ENCODE data around the gene DENND5A.
A peak's percentile ranks its signal among the peaks of the same experiment; 100 is the strongest.

The DENND5A gene

GRCh38 chr11:9133956-9134355 is 131.2 kb downstream of the DENND5A start:
- Histone ChIP-seq H3K4me3 (no peak overlapping the region), H3K36me3 (peaks cover 41% of the 10 kb centered on the region), H3K4me1 (peaks cover 21% of the 10 kb centered on the region), H3K4me2 (peak overlapping the region; percentile 36), H4K20me1 (peaks cover 9% of the 10 kb centered on the region; the same call in 1 of the 2 replicates), H3K9me3 (no peaks in the 10 kb centered on the region), H3K9ac (no peak overlapping the region), H3K27ac (no peak overlapping the region), H3K27me3 (no peaks in the 10 kb centered on the region)
- no peak for TF ChIP-seq Cebpa-rat (IDR thresholded peaks at IDR 0.05)

- peaks cover 29% of the 10 kb centered on the region for H3K36me3 ChIP-seq
- TF ChIP-seq Cebpa-rat (IDR thresholded peaks at IDR 0.05): no peak
- no peak overlapping the region for H3K27ac ChIP-seq
- no peak overlapping the region for H3K9ac ChIP-seq
- no peaks in the 10 kb centered on the region for H3K9me3 ChIP-seq
- H4K20me1 ChIP-seq: no peaks in the 10 kb centered on the region
- H3K27me3 ChIP-seq: no peaks in the 10 kb centered on the region
- H3K4me3 ChIP-seq: no peak overlapping the region
- H3K4me2 ChIP-seq: no peak overlapping the region
- peaks cover 10% of the 10 kb centered on the region for H3K4me1 ChIP-seq
Observed at GRCh38 chr11:9132203-9132878, 132.8 kb downstream of the DENND5A start.

GRCh38 chr11:9130297-9130696 is 134.9 kb downstream of the DENND5A start:
- Histone ChIP-seq H3K9me3 (no peaks in the 10 kb centered on the region), H3K9ac (no peak overlapping the region), H3K4me2 (no peak overlapping the region), H3K36me3 (peaks cover 17% of the 10 kb centered on the region; the same call in 1 of the 2 replicates), H3K4me1 (peaks cover 10% of the 10 kb centered on the region), H3K27ac (no peak overlapping the region), H3K4me3 (no peak overlapping the region), H4K20me1 (no peaks in the 10 kb centered on the region), H3K27me3 (no peaks in the 10 kb centered on the region)
- no peak for TF ChIP-seq Cebpa-rat (IDR thresholded peaks at IDR 0.05)

GRCh38 chr11:9126636-9127035 is 138.5 kb downstream of the DENND5A start:
- Histone ChIP-seq H3K36me3 (peaks cover 3% of the 10 kb centered on the region; the same call in 1 of the 2 replicates), H3K4me3 (no peak overlapping the region), H3K4me1 (peaks cover 7% of the 10 kb centered on the region; the same call in 1 of the 2 replicates), H3K9ac (no peak overlapping the region), H3K27me3 (no peaks in the 10 kb centered on the region), H3K27ac (no peak overlapping the region), H3K9me3 (no peaks in the 10 kb centered on the region; the same call in 1 of the 2 replicates), H4K20me1 (no peaks in the 10 kb centered on the region), H3K4me2 (no peak overlapping the region)
- TF ChIP-seq Cebpa-rat (IDR thresholded peaks at IDR 0.05): no peak

GRCh38 chr11:9125185-9125886 is 139.8 kb downstream of the DENND5A start:
- Histone ChIP-seq H3K36me3 (no peaks in the 10 kb centered on the region), H3K4me2 (no peak overlapping the region), H3K27ac (no peak overlapping the region), H3K4me1 (peaks cover 7% of the 10 kb centered on the region; the same call in 1 of the 2 replicates), H3K27me3 (no peaks in the 10 kb centered on the region), H4K20me1 (no peaks in the 10 kb centered on the region), H3K9me3 (no peaks in the 10 kb centered on the region; the same call in 1 of the 2 replicates), H3K4me3 (no peak overlapping the region), H3K9ac (no peak overlapping the region)
- no peak for TF ChIP-seq Cebpa-rat (IDR thresholded peaks at IDR 0.05)

GRCh38 chr11:9123595-9124304 is 141.4 kb downstream of the DENND5A start:
- Histone ChIP-seq H3K4me1 (peaks cover 7% of the 10 kb centered on the region; the same call in 1 of the 2 replicates), H3K9ac (no peak overlapping the region), H3K4me3 (no peak overlapping the region), H3K4me2 (no peak overlapping the region), H3K36me3 (no peaks in the 10 kb centered on the region), H3K9me3 (no peaks in the 10 kb centered on the region; the same call in 1 of the 2 replicates), H3K27ac (no peak overlapping the region), H3K27me3 (no peaks in the 10 kb centered on the region), H4K20me1 (no peaks in the 10 kb centered on the region)
- no peak for TF ChIP-seq Cebpa-rat (IDR thresholded peaks at IDR 0.05)

GRCh38 chr11:9121469-9121796 is 143.7 kb downstream of the DENND5A start:
- no peaks in the 10 kb centered on the region for H4K20me1 ChIP-seq
- no peaks in the 10 kb centered on the region; the same call in 1 of the 2 replicates for H3K9me3 ChIP-seq
- no peak overlapping the region for H3K27ac ChIP-seq
- H3K4me2 ChIP-seq: no peak overlapping the region
- H3K27me3 ChIP-seq: no peaks in the 10 kb centered on the region
- no peak overlapping the region for H3K9ac ChIP-seq
- H3K4me3 ChIP-seq: no peak overlapping the region
- TF ChIP-seq Cebpa-rat (IDR thresholded peaks at IDR 0.05): no peak
- H3K4me1 ChIP-seq: peaks cover 7% of the 10 kb centered on the region; the same call in 1 of the 2 replicates
- H3K36me3 ChIP-seq: no peaks in the 10 kb centered on the region

GRCh38 chr11:9120664-9121468 is 144.3 kb downstream of the DENND5A start:
- Histone ChIP-seq H3K27ac (no peak overlapping the region), H3K9ac (no peak overlapping the region), H3K9me3 (no peaks in the 10 kb centered on the region; the same call in 1 of the 2 replicates), H4K20me1 (no peaks in the 10 kb centered on the region), H3K4me1 (peaks cover 7% of the 10 kb centered on the region; the same call in 1 of the 2 replicates), H3K4me3 (no peak overlapping the region), H3K4me2 (no peak overlapping the region), H3K27me3 (no peaks in the 10 kb centered on the region), H3K36me3 (no peaks in the 10 kb centered on the region)
- no peak for TF ChIP-seq Cebpa-rat (IDR thresholded peaks at IDR 0.05)

GRCh38 chr11:9118277-9118676 is 146.9 kb downstream of the DENND5A start:
- Histone ChIP-seq H3K4me1 (peaks cover 1% of the 10 kb centered on the region; the same call in 1 of the 2 replicates), H3K9ac (no peak overlapping the region), H3K36me3 (no peaks in the 10 kb centered on the region), H3K4me3 (no peak overlapping the region), H4K20me1 (no peaks in the 10 kb centered on the region), H3K4me2 (no peak overlapping the region), H3K9me3 (peaks cover 12% of the 10 kb centered on the region), H3K27me3 (no peaks in the 10 kb centered on the region), H3K27ac (no peak overlapping the region)
- TF ChIP-seq Cebpa-rat (IDR thresholded peaks at IDR 0.05): no peak

Measured in BLaER1 (cell line).